ENCODE results near the gene OR52I2. TPM values are rescaled to one million over a fixed set of nuclear protein-coding genes. Genes with fewer than 3 reads are reported as not detected.

The OR52I2 gene
- total RNA-seq: not detected

- no peak for DNase-seq (ENCODE audit: extremely low spot score)
- Histone ChIP-seq H3K9me3 (no peaks in the 10 kb centered on the region), H3K36me3 (no peaks in the 10 kb centered on the region), H3K4me1 (no peaks in the 10 kb centered on the region), H3K4me3 (no peak within 1 kb of the TSS), H3K27me3 (peaks cover 0 to 1% (median 0%) of the 10 kb centered on the region in 4 donors), H3K27ac (replicated peaks in 1 of 4) (no peak within 1 kb of the TSS)
- TF ChIP-seq EP300 (IDR thresholded peaks at IDR 0.05): no peak
- intact Hi-C loops (cut with DNase I): no loop called here
Observed at GRCh38 chr11:4581443-4581842, at the start of gene OR52I2. Gene OR52I2 (plus strand): TSS chr11:4581743.

- TF ChIP-seq POLR2A (IDR thresholded peaks at IDR 0.05; ENCODE audit: low read depth) (no peak), CTCF (IDR thresholded peaks at IDR 0.05) (peak; percentile 51 to 70 (median 67)), POLR2AphosphoS5 (IDR thresholded peaks at IDR 0.05) (no peak)
- Histone ChIP-seq H3K4me1 (no peaks in the 10 kb centered on the region), H3K9me3 (no peaks in the 10 kb centered on the region), H3K4me3 (no peak overlapping the region), H3K27ac (replicated peaks in 1 of 4) (no peak overlapping the region), H3K36me3 (no peaks in the 10 kb centered on the region), H3K27me3 (no peaks in the 10 kb centered on the region)
- no peak for DNase-seq (ENCODE audit: extremely low spot score)
- 28% methylated on average over 3 of the region's 3 CpGs for WGBS
- intact Hi-C loops (cut with DNase I): loop anchor here (2.0 kb wide), 1 partner anchor 353 kb away; no protein-coding TSS in a partner anchor
Observed at GRCh38 chr11:4539603-4540219, 41.8 kb upstream of the OR52I2 start.

- Histone ChIP-seq H3K27me3 (no peaks in the 10 kb centered on the region), H3K9me3 (no peaks in the 10 kb centered on the region), H3K4me3 (no peak overlapping the region), H3K4me1 (no peaks in the 10 kb centered on the region), H3K27ac (replicated peaks in 1 of 4) (no peak overlapping the region), H3K36me3 (no peaks in the 10 kb centered on the region)
- intact Hi-C loops (cut with DNase I): no loop called here
- WGBS: 10% methylated on average over 1 of the region's 1 CpG
- no peak for TF ChIP-seq POLR2AphosphoS5 (IDR thresholded peaks at IDR 0.05)
- no peak for DNase-seq (ENCODE audit: extremely low spot score)
Observed at GRCh38 chr11:4541071-4541470, 40.5 kb upstream of the OR52I2 start.

GRCh38 chr11:4543561-4543960 lies 38.0 kb upstream of the OR52I2 start:
- Histone ChIP-seq H3K9me3 (no peaks in the 10 kb centered on the region), H3K36me3 (no peaks in the 10 kb centered on the region), H3K4me3 (no peak overlapping the region), H3K27ac (replicated peaks in 1 of 4) (no peak overlapping the region), H3K4me1 (no peaks in the 10 kb centered on the region), H3K27me3 (no peaks in the 10 kb centered on the region)
- no peak for DNase-seq (ENCODE audit: extremely low spot score)
- no peak for TF ChIP-seq CTCF (IDR thresholded peaks at IDR 0.05)
- no peak for TF ChIP-seq EP300 (IDR thresholded peaks at IDR 0.05)
- TF ChIP-seq POLR2A (IDR thresholded peaks at IDR 0.05; ENCODE audit: low read depth): no peak
- no peak for TF ChIP-seq POLR2AphosphoS5 (IDR thresholded peaks at IDR 0.05)
- intact Hi-C loops (cut with DNase I): no loop called here

- Histone ChIP-seq H3K27me3 (no peaks in the 10 kb centered on the region), H3K4me1 (no peaks in the 10 kb centered on the region), H3K9me3 (no peaks in the 10 kb centered on the region), H3K4me3 (no peak within 1 kb of the TSS), H3K27ac (replicated peaks in 1 of 4) (no peak within 1 kb of the TSS), H3K36me3 (no peaks in the 10 kb centered on the region)
- no peak for TF ChIP-seq EP300 (IDR thresholded peaks at IDR 0.05)
- no peak for TF ChIP-seq POLR2AphosphoS5 (IDR thresholded peaks at IDR 0.05)
- no peak for TF ChIP-seq POLR2A (IDR thresholded peaks at IDR 0.05; ENCODE audit: low read depth)
- TF ChIP-seq CTCF (IDR thresholded peaks at IDR 0.05): no peak
- WGBS: 79% methylated on average over 5 of the region's 5 CpGs
- intact Hi-C loops (cut with DNase I): no loop called here
- DNase-seq (ENCODE audit: extremely low spot score): no peak
Observed at GRCh38 chr11:4544891-4545290, 36.7 kb upstream of the OR52I2 start, which contains the start of gene OR52M1. Gene OR52M1 (plus strand): TSS chr11:4545191. CDS start chr11:4545191, 0 bp downstream.

- Histone ChIP-seq H3K4me1 (no peaks in the 10 kb centered on the region), H3K27ac (replicated peaks in 1 of 4) (no peak overlapping the region), H3K36me3 (no peaks in the 10 kb centered on the region), H3K4me3 (no peak overlapping the region), H3K9me3 (peaks cover 0 to 16% (median 13%) of the 10 kb centered on the region in 4 donors), H3K27me3 (no peaks in the 10 kb centered on the region)
- 75% methylated on average over 1 of the region's 1 CpG for WGBS
- no peak for TF ChIP-seq EP300 (IDR thresholded peaks at IDR 0.05)
- TF ChIP-seq POLR2AphosphoS5 (IDR thresholded peaks at IDR 0.05): no peak
- TF ChIP-seq CTCF (IDR thresholded peaks at IDR 0.05): no peak
- no peak for TF ChIP-seq POLR2A (IDR thresholded peaks at IDR 0.05; ENCODE audit: low read depth)
- no peak for DNase-seq (ENCODE audit: extremely low spot score)
- intact Hi-C loops (cut with DNase I): no loop called here
Observed at GRCh38 chr11:4546878-4547277, 34.7 kb upstream of the OR52I2 start.

Data from esophagus muscularis mucosa (tissue), 4 donors.